Gastrocnemius medialis (tissue), 4 donors: Measurements from ENCODE around the gene GOPC. TPM values are rescaled to one million over a fixed set of nuclear protein-coding genes. Genes with fewer than 3 reads are reported as not detected.
"Not testable (repeated sequence)": the region's sequence is repeated elsewhere in the genome, so short reads cannot be mapped to it uniquely, and the experiment has no call there.

ENCODE experiments used
- ATAC-seq, 2 donors: fragments of 150-250 bp; one replicate each; pipeline ENCODE4 v1.9.1; 2016
- DNase-seq, 2 donors: peaks; one replicate each; pipeline ENCODE4 v3.0.0-alpha.2; 2019
- H3K27ac ChIP-seq, 4 donors: fragments of 200-600 bp; sonication (generic); 1 replicate in 1 of 4; 2 replicates in 3 of 4; pipeline ENCODE4 v1.5.1; 2016 to 2018; ENCODE audit warnings: mild to moderate bottlenecking in 2 of 4, moderate library complexity in 1 of 4
- H3K27me3 ChIP-seq, 3 donors: fragments of 200-600 bp; sonication (generic) in 2 of 3; 1 replicate in 1 of 3; 2 replicates in 2 of 3; pipeline versions ENCODE4 v1.5.1 to v1.6.0; 2016 to 2019; ENCODE audit warnings: mild to moderate bottlenecking in 1 of 3, moderate library complexity in 1 of 3
- H3K36me3 ChIP-seq, 2 donors: fragments of 200-600 bp; sonication (generic) in 1 of 2; one replicate each; pipeline ENCODE4 v1.5.1; 2017 to 2018
- H3K4me1 ChIP-seq, 2 donors: fragments of 200-600 bp; sonication (generic) in 1 of 2; one replicate each; pipeline ENCODE4 v1.5.1; 2016 to 2017; ENCODE audit warnings: mild to moderate bottlenecking in 2 of 2
- H3K4me3 ChIP-seq, 4 donors: fragments of 200-600 bp; sonication (generic) in 3 of 4; 1 replicate in 1 of 4; 2 replicates in 3 of 4; pipeline ENCODE4 v1.5.1; 2016 to 2019; ENCODE audit warnings: mild to moderate bottlenecking in 2 of 4
- H3K9me3 ChIP-seq, 3 donors: fragments of 200-600 bp; sonication (generic) in 2 of 3; 1 replicate in 1 of 3; 2 replicates in 2 of 3; pipeline ENCODE4 v1.5.1; 2016 to 2019
- POLR2A ChIP-seq, 2 donors: fragments of 450-650 bp; IDR thresholded peaks; one replicate each; pipeline ENCODE4 v1.6.1; 2017; ENCODE audit warnings: antibody characterized with exemption in 2 of 2, mild to moderate bottlenecking in 2 of 2, moderate library complexity in 2 of 2
- in situ Hi-C, 4 donors: fragments of 200-750 bp; cut with MboI; loops; one replicate each; pipeline versions ENCODE4 v1.15.0 to v1.8.0; 2017; ENCODE audit warnings: low sequenced_read_pairs in 4 of 4
- intact Hi-C: fragments of 100-400 bp; cut with DNase I; formaldehyde crosslinking; loops from one replicate; pipeline ENCODE4 v1.15.1; 2023; ENCODE audit warnings: low total_unique reads
- total RNA-seq, 4 donors: library from RNA; depleted of rRNA; stranded (reverse); fragments of >200 nt; gene quantifications; one replicate each; pipeline versions ENCODE4 v1.1.0 to v1.2.3, GENCODE V29; 2016
- TF ChIP-seq, protein P1 (sequence below), 5 experiments: fragments of 450-650 bp in 3 of 5; fragments of 200-600 bp in 2 of 5; sonication (generic) in 2 of 5; IDR thresholded peaks in 4 of 5; conservative IDR thresholded peaks in 1 of 5; 1 replicate in 4 of 5; 2 replicates in 1 of 5; pipeline ENCODE4 v1.5.1; 2016 to 2019; ENCODE audit warnings: antibody characterized with exemption in 5 of 5, mild to moderate bottlenecking in 3 of 5, moderate library complexity in 3 of 5

The GOPC gene
- total RNA-seq, 4 donors from 2014 or later, result 12.0 to 19.3 (median 13.6) TPM

GRCh38 chr6:117521791-117522502 is 80.4 kb downstream of the GOPC start:
- ATAC-seq (no peak), DNase-seq (no peak)
- in situ Hi-C loops, result no loop called here
- TF ChIP-seq POLR2A (IDR thresholded peaks at IDR 0.05), result no peak
- TF ChIP-seq, protein P1, sequence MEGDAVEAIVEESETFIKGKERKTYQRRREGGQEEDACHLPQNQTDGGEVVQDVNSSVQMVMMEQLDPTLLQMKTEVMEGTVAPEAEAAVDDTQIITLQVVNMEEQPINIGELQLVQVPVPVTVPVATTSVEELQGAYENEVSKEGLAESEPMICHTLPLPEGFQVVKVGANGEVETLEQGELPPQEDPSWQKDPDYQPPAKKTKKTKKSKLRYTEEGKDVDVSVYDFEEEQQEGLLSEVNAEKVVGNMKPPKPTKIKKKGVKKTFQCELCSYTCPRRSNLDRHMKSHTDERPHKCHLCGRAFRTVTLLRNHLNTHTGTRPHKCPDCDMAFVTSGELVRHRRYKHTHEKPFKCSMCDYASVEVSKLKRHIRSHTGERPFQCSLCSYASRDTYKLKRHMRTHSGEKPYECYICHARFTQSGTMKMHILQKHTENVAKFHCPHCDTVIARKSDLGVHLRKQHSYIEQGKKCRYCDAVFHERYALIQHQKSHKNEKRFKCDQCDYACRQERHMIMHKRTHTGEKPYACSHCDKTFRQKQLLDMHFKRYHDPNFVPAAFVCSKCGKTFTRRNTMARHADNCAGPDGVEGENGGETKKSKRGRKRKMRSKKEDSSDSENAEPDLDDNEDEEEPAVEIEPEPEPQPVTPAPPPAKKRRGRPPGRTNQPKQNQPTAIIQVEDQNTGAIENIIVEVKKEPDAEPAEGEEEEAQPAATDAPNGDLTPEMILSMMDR (IDR thresholded peaks at IDR 0.05 in 4 of 5, conservative IDR thresholded peaks at IDR 0.05 in 1 of 5), result no peak
- Histone ChIP-seq H3K4me1 (no peaks in the 10 kb centered on the region), H3K4me3 (no peak overlapping the region), H3K27ac (no peak overlapping the region), H3K9me3 (no peaks in the 10 kb centered on the region), H3K36me3 (peaks cover 0 to 12% of the 10 kb centered on the region in 2 donors), H3K27me3 (no peaks in the 10 kb centered on the region)
- intact Hi-C loops, result no loop called here

DNA sequence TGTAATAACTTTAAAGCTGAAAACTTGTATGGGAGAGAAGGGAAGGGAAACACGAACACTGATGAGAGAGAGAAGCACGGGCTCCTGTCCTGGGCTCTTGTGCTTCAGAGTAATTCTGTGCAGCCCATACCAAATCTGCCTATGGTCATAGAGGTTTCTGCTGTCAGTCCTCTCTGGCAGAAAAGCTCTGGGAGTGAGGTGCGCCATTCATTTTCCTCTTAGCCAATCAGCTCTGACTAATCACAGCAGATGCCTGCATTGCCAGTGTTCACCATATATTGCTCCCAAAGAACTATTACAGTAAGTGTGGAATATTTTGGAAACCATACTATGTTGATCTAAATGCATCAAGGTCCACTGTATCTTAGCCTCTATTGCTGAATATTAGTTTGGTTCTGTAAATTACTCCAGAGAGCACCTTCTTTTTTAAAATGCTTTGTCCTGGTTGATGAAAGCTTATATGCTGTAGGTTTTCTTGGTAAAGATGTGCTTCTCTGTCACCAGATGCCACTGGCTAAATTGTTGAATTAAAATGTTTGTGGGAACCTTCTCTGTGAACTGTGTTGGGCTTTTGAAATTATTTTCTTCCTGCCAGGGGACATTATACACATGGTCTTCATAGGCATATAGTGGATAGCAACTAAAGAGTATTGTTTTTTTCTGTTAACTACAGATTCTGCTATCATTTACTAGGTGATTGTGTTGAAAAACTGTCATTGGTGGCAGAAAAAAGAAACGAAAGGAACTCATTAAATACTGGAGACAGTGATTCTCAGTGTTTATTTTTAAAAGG is 81.5 kb downstream of the GOPC start:
- Histone ChIP-seq H3K4me1 (no peaks in the 10 kb centered on the region), H3K27ac (no peak overlapping the region), H3K4me3 (no peak overlapping the region), H3K9me3 (no peaks in the 10 kb centered on the region), H3K27me3 (no peaks in the 10 kb centered on the region), H3K36me3 (peaks cover 0 to 12% of the 10 kb centered on the region in 2 donors)
- ATAC-seq (no peak), DNase-seq (no peak)
- intact Hi-C loops, result no loop called here
- in situ Hi-C loops, result no loop called here
- no peak for TF ChIP-seq POLR2A (IDR thresholded peaks at IDR 0.05)
- TF ChIP-seq, protein P1 (IDR thresholded peaks at IDR 0.05 in 4 of 5, conservative IDR thresholded peaks at IDR 0.05 in 1 of 5), result no peak

DNA sequence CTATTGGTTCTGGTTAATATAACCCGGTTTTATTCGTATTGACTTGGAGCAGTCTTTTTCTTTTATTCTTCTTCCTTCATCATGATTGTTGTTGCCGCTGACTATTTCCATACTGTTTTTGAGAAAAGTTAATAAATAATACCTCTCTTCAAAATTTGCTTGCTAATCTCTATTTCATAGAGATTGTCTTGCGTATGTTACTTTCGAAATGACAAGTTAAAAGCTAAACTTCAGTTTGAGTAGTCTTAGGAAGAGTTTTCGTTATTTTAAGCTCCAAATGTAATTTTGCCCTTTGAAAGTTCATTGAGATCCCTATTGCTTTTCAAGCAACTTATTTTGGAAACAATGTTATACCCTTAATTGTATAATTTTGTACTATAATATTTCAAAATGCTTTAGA is 83.4 kb downstream of the GOPC start:
- Histone ChIP-seq H3K9me3 (no peaks in the 10 kb centered on the region), H3K27me3 (no peaks in the 10 kb centered on the region), H3K36me3 (peaks cover 0 to 12% of the 10 kb centered on the region in 2 donors), H3K27ac (no peak overlapping the region), H3K4me3 (no peak overlapping the region), H3K4me1 (peaks cover under 1% of the 10 kb centered on the region in 2 donors)
- in situ Hi-C loops, result no loop called here
- intact Hi-C loops, result no loop called here
- TF ChIP-seq POLR2A (IDR thresholded peaks at IDR 0.05), result no peak
- TF ChIP-seq, protein P1 (IDR thresholded peaks at IDR 0.05 in 4 of 5, conservative IDR thresholded peaks at IDR 0.05 in 1 of 5), result no peak
- DNase-seq (no peak), ATAC-seq (no peak)

GRCh38 chr6:117517995-117518394 is 84.3 kb downstream of the GOPC start:
- H3K36me3 ChIP-seq, result peaks cover 0 to 11% of the 10 kb centered on the region in 2 donors
- H3K4me3 ChIP-seq, H3K27me3 ChIP-seq, DNase-seq, in situ Hi-C loops, ATAC-seq, H3K9me3 ChIP-seq, H3K4me1 ChIP-seq, H3K27ac ChIP-seq, intact Hi-C loops: not testable (repeated sequence)

GRCh38 chr6:117515326-117515725 is 87.0 kb downstream of the GOPC start:
- ATAC-seq, result no peak

More at GRCh38 chr6:117515326-117515725, 87.0 kb downstream of the GOPC start:
- no peaks in the 10 kb centered on the region for H3K27me3 ChIP-seq
- H3K4me3 ChIP-seq, result no peak overlapping the region
- H3K4me1 ChIP-seq, result peaks cover 7 to 14% of the 10 kb centered on the region in 2 donors
- TF ChIP-seq, protein P1 (IDR thresholded peaks at IDR 0.05 in 4 of 5, conservative IDR thresholded peaks at IDR 0.05 in 1 of 5), result no peak
- no peak for TF ChIP-seq POLR2A (IDR thresholded peaks at IDR 0.05)
- in situ Hi-C loops, result no loop called here
- H3K27ac ChIP-seq, result no peak overlapping the region
- no peaks in the 10 kb centered on the region for H3K9me3 ChIP-seq
- no peak for DNase-seq
- H3K36me3 ChIP-seq, result no peaks in the 10 kb centered on the region
- intact Hi-C loops, result no loop called here
